ENCODE data around the gene CXXC5.
"Not testable (repeated sequence)": the region's sequence is repeated elsewhere in the genome, so short reads cannot be mapped to it uniquely, and the experiment has no call there.

CXXC5 gene

DNA sequence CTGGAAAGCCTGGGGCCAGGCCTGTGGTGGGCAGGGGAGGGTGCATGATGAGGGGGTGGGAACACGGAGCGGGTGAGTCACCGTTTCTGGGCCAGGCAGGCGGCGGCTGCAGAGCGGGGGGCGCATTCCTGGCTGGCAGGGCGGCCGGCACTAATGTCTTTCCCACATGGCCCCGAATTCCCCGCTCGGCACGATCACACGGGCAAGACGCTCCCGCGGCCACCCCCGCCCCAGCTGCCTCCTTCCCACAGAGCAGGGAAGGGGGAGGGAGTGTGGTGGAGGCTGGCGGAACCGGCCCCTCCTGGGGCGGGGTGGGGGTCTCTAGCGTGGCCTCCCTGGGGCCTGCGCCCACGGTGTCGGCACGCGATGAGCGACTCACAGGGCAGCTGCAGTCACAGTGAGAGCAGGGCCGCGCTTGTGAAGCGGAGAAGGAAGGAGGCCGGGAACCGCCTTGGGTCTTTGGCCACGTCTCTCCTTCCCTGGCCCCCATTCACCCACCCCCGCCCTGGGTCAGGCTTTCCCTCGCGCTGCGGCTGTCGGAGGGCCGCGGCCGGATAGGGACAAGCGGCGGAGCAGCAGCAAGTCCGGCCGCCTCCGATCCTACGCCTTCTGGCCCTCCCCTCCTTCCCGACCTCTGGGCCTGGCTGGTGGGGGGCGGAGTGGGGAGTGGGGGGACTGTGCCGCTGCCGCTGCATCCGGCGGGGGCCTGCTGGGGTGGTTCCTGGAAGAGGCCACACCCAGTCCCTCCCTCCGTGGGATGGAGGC is 48.9 kb downstream of the CXXC5 start:
- DNase-seq: no peak

DNA sequence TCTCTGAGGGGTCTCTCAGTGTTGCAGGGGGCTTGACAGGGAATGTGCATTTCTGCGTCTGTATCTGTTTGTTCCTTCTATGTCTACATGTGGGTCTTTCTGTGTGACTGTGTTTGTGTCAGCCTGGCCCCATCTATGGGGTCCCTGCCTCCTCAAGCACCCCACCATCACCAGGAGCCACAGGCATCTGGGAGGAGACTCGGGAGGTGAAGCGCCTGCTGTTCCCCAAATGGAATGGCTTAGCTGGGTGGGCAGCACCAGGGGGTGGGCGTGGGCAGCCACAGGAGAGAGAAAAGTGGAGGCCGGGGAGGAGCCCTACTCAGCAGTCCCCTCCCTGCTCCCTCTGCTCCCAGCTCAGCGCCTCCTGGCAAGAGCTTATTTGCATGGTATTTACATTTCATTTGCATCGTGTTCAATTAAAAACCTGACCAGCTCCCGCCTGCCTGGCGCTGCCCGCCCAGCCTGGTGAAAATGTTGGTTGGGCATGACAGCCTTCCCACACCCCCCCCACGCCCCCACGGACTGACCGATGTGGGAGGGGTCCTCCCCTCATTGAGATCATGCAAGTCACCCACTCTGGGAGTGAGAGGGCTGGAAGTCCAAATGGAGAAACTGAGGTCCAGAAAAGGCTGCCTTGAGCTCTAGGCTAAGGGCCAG is 50.5 kb downstream of the CXXC5 start:
- no peak for DNase-seq

DNA sequence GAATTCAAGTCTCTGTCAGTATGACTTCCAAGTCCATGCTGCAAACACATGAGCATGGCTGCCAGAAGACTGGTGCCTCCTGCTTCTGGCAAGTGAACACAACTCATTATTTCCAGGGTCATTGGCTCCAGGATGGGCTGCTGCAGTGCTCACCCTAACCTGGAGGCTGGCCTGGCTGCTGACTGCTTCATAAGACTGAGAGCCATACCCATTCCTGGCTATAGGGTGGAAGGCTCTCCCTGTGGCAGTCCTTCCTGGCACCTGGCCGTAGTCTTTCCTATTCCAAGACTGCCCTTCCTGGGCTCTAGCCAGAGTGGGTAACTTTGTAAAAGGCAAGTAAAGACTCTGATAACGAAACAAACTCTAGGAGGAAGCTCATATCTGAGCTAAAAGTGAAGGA is 51.2 kb downstream of the CXXC5 start:
- DNase-seq: no peak

DNA sequence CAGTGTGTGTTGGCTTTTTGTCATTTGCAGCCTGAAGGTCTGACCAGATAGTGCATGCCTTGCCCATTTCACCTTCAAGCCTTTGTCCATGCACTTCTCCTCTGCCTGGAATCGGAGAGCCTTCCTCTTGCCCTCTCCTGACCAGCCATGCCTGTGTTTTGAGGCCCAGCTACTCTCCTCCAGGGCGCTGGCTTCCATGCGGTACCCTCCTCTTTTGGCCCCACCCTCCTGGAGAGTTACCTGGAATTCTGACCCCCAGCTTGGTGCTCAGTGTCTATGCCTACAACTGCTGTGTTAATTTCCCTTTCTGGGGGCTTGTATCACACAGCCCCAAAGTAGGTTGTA is 52.5 kb downstream of the CXXC5 start:
- DNase-seq: no peak

DNA sequence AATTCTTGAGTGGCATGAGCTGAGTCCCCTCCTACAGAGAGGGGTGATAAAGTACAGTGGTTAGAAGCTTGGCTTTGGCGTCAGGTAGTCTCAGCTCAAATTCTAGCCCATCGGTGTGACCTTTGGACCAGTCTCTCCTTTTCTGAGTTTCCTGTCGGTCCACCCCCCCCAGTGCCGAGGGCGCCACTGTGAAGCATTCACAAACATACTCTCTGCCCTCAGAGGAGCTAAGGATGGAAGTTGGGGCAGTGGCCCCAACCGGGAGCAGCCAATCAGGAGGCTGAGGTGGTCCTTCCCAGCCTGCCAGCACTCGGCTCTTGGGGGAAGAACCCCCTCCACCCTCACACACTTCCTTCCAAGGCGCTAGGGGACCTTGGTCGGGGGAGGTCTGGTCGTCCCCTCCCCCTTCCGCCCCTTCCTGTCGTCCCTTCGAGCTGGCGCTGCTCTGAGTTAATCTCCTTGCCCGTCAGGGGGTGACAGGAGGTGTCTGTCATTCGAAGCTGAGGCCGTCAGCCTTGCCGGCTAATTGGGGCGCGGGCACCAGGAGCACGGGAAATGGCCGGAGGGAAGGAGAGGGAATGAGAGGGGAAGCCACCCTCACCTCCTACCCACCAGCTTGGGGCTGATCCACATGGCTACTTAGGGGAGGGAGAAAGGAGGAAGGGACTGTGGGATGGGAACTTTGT is 53.0 kb downstream of the CXXC5 start:
- DNase-seq: no peak

DNA sequence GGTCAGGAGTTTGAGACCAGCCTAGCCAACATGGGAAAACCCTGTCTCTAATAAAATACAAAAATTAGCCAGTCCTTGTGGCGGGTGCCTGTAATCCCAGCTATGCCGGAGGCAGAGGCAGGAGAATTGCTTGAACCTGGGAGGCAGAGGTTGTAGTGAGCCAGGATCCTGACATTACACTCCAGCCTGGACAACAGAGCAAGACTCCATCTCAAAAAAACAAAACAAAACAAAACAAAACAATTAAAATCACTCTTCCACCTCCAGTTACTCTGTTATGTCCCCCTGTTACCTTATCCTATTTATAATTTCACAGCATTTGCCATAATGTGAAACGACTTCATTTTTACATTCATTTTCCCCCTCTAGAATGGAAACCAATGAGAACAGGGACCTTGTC is 54.4 kb downstream of the CXXC5 start:
- no peak for DNase-seq

DNA sequence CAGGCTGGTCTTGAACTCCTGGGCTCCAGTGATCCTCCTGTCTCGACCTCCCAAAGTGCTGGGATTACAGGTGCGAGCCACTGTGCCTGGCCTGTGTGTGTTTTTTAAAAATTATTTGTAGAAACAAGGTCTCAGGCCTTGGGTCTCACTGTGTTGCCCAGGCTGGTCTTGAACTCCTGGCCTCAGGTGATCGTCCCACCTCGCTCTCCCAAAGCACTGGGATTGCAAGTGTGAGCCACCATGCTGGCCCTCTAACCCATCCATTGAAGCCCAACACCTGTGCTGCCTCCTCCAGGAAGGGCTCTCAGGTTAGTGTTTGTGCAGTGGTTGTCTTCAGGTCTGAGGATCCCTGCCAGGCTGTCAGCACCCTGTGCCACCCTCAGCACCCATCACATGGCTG is 56.6 kb downstream of the CXXC5 start:
- no peak for DNase-seq

DNA sequence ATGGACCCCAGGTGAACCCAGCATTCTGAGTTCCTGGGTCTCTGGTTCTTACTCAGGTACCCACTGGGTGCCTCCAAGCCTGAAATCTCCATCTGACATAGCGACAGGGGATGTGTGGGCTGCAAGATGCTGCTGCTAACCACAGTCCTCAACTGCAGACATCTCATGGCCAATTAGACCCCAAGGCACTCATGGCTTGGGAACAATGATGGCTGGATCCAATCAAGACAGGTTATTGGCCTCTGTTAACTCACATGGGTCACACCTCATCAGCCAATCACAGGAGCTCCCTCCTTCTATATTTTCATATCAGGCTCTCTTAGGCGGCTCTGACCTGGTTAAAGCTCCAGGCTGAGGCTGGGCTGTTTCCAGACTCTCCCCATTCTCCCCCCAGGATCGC is 57.0 kb downstream of the CXXC5 start:
- DNase-seq: no peak

DNA sequence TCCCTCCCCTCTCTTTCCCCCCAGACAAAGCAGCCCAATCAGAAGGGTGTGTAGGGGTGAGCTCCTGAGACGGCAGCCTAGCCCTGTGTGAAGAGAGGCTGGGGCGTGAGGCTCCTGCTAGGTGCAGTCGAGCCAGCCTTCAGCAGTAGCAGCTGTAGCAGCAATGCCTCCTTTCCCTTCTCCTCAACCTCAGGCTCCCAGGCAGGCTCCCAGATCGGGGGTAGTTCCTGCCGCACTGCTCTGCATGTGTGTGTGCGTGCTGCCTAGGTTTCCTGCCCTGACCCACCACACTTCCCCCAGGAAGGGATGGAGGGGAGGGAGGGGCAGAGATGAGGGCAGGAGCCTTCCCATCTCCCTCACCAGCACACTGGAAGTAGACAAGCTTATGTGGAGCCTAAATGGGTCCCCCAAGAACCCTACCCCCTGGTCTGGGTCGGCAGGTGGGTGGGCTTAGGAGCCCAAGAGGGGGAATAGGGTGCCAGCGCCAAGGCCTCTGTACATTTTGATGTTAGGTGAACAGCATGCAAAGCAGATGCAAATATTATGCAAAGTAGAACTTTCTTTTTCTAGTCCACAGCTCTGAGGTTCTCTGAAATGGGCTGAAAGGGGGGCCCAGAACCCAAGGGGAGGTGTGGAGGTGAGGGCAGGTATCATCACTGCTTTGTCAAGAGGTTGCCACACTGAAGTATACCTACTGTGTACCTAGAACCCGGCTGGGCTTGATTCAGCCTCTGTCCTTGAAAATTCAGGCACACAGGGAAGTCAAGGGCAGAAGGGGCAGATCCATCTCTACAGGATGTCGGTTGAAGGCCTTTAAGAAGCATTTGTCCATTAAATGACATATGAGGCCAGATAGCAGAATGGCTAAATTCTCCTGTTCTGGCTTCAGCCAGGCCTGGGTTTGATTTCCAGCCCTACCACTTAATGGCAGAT is 57.8 kb downstream of the CXXC5 start:
- DNase-seq: no peak

DNA sequence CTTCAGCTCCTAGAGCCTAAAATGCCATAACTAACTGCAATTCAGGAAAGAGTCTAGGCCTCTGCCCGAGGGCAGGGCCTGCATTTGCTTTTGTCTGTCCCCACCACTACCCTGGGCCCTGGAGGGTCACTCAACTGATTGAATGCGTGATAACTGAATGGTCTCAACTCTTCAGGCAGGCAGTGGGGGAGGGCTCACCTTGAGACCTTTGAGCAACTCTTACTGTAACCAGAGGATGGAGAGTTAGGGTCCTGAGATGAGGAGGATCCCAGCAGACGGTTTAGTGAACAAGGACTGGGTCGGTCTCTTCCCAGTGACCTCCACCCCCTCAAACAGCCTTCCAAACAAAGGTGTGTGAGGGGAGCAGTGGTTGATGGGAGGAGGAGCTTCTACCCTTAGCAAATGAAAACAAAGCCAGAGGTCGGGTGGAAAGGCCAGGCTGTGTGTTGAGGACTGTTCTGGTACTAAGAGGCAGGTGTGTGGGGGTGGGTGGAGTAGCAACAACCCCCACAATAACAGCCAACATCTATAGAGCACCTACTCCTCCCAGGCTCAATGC is 59.4 kb downstream of the CXXC5 start:
- DNase-seq: no peak

DNA sequence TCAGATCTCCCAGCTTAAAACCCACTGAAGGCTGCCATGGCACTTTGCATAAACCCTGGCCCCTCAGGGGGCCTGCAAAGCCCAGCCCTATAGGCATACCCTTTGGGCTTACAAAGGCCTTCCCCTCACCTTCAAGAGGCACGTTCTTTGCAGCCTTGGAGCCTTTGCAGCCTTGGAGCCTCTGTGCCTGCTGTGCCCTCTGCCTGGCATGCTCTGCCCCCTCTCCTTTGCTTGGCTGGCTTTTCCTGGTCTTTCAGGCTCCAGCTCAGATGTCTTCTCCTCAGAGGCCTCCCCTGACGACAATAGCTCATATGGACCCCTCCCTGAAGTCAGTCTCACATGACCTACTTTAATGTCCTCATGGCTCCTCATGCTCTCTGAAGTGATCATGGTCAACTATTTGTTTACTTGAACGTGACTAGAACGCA is 60.3 kb downstream of the CXXC5 start:
- no peak for DNase-seq

DNA sequence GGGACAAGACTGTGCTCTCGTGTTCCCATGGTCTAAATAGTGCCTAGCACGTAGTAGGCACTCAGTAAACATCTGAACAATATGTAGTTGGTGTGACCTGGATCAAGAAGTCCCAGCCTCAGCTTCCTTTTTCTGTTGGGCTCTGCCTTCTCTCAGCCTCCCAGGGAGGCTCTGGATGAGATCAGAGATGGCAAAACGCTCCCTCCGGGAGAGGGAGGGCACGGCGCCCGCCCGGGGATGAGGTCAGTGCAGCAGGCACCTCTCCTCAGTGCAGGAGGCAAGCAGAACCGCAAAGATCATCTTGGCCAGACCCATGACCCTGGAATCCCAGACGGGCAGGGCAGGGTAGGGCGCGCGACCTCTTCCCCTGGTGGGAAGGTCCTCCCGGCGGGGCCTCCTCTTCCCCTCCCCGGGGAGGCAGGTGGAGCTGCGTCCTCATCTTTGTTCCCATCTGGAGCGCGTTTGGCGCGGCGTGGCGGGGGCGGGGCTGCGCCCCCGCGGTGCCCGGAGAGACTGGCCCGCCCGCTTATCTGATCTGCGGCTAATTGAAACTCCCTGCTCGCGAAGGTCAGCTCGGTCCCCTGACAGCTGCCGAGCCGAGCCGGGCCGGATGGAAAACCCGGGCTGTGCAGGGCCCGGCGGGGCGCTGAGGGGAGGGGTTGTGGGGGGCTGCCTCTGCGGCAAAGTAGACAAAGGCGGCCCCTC is 60.9 kb downstream of the CXXC5 start:
- no peak for DNase-seq

DNA sequence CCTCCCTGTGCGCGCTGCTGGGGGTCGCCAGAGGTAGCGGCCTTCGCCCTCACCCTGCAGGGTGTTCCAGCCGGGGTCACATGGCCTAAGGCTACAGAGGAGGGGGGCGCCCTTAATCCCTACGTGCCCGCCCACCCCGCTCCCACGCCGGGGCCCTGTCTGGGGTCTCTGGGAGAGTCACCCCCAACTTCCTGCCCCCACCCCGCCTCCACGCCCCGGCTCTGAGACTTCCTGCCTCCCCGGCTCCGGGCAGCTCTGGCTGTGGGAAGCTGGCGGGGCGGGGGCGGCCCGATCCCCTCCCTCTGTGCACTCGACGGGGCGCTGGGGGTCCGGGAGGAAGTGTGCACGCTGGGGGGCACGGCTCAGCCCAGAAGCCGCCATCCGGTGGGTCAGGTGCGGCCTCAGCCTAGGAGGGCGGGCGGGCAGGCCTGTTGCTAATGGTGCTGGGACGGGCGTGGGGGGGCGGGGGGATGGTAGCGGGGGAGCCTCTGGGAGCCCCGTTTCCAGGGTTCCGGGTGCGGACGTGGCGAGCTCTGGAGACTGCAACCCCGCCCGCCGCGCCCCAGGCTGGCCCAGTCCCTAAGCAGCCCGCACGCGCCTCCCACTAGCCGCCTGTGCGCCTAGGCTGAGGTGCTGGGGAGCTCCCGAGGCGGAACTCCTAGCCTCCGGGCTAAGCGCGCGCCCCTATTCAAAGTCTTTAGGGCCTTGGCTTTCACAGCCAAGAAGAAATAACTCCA is 61.6 kb downstream of the CXXC5 start:
- DNase-seq: no peak

DNA sequence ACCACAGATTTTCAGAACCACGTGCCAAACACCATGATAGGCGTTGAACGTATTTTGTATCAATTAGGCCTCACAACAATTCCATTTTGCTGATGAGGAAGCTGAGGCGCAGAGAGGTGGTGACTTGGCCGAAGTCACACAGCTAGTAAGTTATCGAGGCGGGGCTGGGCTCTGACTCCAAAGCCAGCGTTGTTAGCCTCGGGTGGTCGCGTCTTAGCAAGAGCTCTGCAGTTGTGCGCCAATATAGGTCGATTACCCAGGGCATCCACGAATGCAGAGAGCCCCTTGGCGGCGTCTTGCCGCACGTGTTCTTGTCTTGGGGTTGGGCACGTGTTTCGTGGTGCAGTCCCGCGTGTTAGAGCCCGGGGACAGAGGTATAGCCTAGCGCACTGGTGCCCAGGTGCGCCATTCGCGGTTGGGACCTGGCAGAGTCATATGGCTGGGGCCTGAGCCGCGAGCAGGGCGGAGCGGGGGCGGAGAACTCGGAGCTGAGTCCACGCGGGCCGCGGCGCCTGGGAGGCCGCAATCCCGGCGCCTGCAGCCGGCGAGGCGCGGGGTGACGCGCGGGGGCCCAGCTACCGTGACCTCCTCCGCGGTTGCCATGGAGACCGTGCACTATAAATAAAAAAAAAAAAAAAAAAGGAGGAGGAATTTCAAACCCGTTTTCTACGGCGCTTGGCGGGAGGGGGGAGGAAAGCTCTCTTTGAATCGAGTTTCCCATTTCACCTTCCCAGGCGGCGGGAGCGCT is 62.3 kb downstream of the CXXC5 start:
- no peak for DNase-seq

DNA sequence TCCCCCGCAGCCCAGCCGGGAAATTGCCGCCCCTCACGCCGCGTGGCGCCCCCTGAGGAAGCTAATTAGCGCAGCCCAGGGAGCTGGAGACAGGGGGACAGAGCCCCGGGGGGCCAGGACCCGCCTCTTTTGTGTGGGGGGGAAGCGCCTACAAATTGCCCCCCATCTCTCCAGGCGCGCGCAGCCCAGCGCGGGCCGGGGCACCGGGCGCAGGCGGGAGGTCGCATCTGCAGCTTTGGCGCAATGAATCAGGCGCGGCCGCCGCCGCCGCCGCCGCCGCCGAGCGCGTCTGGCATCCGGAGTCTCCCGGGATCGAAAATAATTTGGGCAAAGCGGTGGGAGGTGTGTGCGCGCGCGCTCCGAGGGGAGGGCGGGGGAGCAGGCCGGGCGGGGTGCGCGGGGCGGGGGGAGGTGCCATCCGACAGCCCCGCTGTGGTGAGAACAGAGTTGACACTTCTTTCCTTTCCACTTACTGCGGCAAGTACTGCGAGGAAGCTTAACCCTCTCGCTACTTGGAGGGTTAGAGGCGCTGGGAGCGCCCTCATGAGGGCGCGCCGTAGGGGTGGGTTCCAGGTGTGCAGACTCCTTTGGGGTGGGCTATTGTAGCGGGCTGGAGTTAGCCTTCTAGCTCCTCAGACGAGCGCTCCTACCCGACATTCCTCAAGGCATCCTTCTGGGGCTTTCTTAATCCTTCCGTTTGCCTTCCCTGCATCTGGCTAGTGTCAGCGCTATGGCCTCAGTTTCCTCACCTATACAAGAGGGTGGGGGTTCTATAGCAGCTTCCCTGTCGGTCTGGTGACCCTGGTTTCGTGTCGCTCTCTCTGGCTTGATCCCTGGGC is 63.1 kb downstream of the CXXC5 start:
- DNase-seq: no peak

DNA sequence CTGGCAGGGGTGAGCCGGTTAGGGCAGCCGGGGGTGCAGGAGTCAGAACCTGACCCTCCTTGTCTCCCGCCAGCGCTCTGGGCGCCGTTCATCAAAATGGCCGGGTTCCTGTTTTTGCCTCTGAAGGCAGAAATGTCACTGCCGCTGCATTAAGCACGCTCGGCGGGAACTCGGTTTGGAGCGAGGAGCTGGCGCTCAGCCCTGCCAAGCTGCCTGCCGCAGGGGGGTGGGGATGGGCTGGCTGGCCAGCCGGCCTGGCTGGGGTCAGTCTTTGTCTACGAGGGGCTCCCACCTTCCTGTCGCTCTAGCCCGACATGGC is 63.7 kb downstream of the CXXC5 start:
- no peak for DNase-seq

DNA sequence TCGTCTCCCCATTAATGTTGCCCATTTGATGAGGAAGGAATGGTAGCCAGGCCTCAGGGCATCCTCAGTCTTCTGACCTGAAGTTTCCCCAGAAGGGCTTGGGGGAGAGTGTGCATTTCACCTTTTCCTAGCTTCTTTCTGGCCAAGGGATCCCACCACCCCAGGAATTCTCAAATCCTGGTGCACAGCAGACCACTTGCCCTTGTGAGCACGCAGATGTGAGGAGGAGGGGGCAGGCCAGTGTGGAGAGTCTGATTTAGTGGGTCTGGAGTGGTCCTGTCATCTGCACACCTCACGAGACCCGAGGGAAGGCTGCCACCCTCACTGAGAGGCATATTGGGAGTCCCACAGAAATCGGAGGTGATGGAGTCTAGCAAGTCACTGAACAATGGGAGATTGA is 64.3 kb downstream of the CXXC5 start:
- no peak for DNase-seq

DNA sequence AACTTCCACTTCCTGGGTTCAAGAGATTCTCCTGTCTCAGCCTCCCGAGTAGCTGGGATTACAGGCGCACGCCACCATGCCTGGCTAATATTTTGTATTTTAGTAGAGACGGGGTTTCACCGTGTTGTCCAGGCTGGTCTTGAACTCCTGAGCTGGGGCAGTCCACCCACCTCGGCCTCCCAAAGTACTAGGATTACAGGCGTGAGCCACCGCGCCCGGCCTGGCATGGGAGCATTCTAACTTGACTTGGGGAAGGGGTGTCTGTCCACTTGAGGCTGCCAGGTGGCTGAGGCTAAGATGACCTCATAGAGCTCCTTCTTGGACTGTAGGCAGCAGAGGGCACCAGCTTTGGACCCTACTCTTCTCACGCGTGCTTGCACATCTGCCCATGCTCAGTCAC is 65.7 kb downstream of the CXXC5 start:
- DNase-seq: not testable (repeated sequence)

DNA sequence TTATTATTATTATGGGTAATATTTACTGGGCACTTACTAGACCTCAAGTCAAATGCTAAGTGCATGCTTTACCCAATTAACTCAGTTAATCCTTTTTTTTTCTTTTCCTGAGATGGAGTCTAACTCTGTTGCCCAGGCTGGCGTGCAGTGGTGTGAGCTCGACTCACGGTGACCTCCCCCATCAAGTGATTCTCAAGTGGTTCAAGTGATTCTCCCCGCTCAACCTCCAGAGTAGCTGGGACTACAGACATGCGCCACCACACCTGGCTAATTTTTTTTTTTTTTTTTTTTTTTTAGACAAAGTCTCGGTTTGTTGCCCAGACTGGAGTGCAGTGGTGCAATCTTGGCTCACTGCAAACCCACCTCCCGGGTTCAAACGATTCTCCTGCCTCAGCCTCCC is 69.1 kb downstream of the CXXC5 start:
- no peak for DNase-seq

DNA sequence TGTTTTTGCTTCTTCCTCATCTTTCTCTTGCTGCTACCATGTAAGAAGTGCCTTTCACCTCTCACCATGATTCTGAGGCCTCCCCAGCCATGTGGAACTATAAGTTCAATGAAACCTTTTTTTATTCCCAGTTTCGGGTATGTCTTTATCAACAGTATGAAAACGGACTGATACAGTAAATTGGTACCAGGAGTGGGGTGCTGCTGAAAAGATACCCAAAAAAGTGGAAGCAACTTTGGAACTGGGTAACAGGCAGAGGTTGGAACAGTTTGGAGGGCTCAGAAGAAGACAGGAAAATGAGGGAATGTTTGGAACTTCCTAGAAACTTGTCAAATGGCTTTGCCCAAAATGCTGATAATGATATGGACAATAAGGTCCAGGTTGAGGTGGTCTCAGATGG is 70.3 kb downstream of the CXXC5 start:
- not testable (repeated sequence) for DNase-seq
